Measurements from ENCODE around the gene SEC62. TPM values are rescaled to one million over a fixed set of nuclear protein-coding genes. Genes with fewer than 3 reads are reported as not detected.
"Not testable (repeated sequence)": the region's sequence is repeated elsewhere in the genome, so short reads cannot be mapped to it uniquely, and the experiment has no call there.

SEC62 gene
- total RNA-seq, 1 donor from 2014 or later: 74.2 TPM

GRCh38 chr3:170003881-170004356, 37.3 kb downstream of the SEC62 start:
- Mint-ChIP-seq H3K4me3 (ENCODE audit: low read depth) (no peak overlapping the region), H3K36me3 (ENCODE audit: low read depth) (peaks cover 8% of the 10 kb centered on the region), H3K27me3 (ENCODE audit: low read depth) (no peaks in the 10 kb centered on the region), H3K9me3 (no peaks in the 10 kb centered on the region), H3K4me1 (ENCODE audit: low read depth) (peaks cover 40% of the 10 kb centered on the region), H3K27ac (no peak overlapping the region)
- no peak for DNase-seq (ENCODE audit: low spot score)
- intact Hi-C loops (cut with micrococcal nuclease): loop anchor here (5.0 kb wide), 1 partner anchor 37 kb away; the partner anchor contains the start of gene SEC62

DNA sequence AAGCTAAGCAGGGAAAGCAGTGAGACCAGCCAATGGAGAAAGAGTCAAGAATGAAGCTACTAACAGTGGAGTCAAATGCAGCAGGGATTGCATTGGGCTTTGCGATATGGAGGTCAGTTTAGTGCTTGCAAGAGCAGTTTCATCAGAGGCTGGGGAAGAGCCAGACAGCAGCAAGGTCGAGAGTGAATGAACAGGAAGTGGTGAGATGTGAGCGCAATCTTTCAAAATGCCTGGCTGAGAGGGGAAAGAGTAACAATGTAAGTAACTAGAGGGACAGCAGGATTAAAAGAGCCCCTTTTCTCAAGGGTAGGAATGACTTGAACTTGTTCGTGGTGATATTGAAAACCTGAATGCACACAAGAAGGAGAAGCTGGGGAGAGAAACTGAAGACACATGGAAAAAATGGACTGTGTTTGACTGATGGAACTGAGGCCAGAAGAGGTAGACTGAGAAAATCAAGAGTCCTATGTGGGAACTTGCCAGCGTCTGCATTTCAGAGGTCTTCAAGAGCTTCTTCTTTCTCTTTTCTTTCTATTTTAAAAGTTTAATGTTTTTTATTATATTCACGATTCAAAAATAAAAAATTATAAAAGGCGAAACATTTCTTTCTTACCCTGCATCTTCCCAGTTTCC, 40.5 kb downstream of the SEC62 start:
- peak; percentile 20 for DNase-seq (ENCODE audit: low spot score)
- H3K4me3 Mint-ChIP-seq (ENCODE audit: low read depth): peak overlapping the region; percentile 3
- H3K4me1 Mint-ChIP-seq (ENCODE audit: low read depth): peaks cover 30% of the 10 kb centered on the region
- no peaks in the 10 kb centered on the region for H3K36me3 Mint-ChIP-seq (ENCODE audit: low read depth)
- H3K27ac Mint-ChIP-seq: peak overlapping the region; percentile 72
- peaks cover 4% of the 10 kb centered on the region for H3K27me3 Mint-ChIP-seq (ENCODE audit: low read depth)
- no peaks in the 10 kb centered on the region for H3K9me3 Mint-ChIP-seq
- intact Hi-C loops (cut with micrococcal nuclease): loop anchor here (1.0 kb wide), 1 partner anchor 8 kb away; no protein-coding TSS in a partner anchor

DNA sequence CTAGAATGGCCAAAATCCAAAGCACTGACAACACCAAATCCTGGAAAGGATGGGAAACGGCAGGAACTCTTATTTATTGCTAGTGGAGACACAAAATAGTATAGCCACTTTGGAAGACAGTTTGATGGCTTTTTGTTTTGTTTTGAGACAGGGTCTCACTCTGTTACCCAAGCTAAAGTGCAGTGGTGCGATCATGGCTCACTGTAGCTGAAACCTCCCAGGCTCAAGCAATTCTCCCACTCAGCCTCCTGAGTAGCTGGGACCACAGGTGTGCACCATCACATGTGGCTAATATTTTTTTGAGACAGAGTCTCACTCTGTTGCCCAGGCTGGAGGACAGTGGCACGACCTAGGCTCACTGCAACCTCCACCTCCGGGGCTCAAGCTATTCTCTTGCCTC, 43.9 kb downstream of the SEC62 start:
- intact Hi-C loops (cut with micrococcal nuclease): no loop called here
- no peak for DNase-seq (ENCODE audit: low spot score)
- no peaks in the 10 kb centered on the region for H3K9me3 Mint-ChIP-seq
- peaks cover 4% of the 10 kb centered on the region for H3K27me3 Mint-ChIP-seq (ENCODE audit: low read depth)
- no peak overlapping the region for H3K4me3 Mint-ChIP-seq (ENCODE audit: low read depth)
- H3K27ac Mint-ChIP-seq: no peak overlapping the region
- peaks cover 15% of the 10 kb centered on the region for H3K4me1 Mint-ChIP-seq (ENCODE audit: low read depth)
- no peaks in the 10 kb centered on the region for H3K36me3 Mint-ChIP-seq (ENCODE audit: low read depth)

GRCh38 chr3:170012683-170013400, 46.2 kb downstream of the SEC62 start:
- Mint-ChIP-seq H3K27me3 (ENCODE audit: low read depth) (peaks cover 12% of the 10 kb centered on the region), H3K4me1 (ENCODE audit: low read depth) (no peaks in the 10 kb centered on the region), H3K36me3 (ENCODE audit: low read depth) (no peaks in the 10 kb centered on the region), H3K4me3 (ENCODE audit: low read depth) (no peak overlapping the region), H3K9me3 (no peaks in the 10 kb centered on the region), H3K27ac (no peak overlapping the region)
- intact Hi-C loops (cut with micrococcal nuclease): no loop called here
- no peak for DNase-seq (ENCODE audit: low spot score)

DNA sequence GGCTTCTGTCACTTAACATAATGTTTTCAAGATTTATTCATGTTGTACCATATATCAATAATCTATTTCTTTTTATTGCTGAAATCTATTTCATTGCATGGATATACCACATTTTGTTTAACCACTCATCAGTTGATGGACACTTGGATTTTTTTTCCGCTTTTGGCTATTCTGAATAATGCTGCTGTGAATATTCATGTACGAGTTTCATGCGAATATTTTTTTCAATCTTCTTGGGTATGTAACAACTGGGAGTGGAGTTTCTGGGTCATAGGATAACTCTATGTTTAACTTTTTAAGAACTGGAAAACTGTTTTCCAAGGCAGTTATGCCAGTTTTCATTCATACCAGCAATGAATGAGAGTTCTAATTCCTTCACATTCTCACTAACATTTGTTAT, 49.5 kb downstream of the SEC62 start:
- peaks cover 8% of the 10 kb centered on the region for H3K27me3 Mint-ChIP-seq (ENCODE audit: low read depth)
- H3K4me1 Mint-ChIP-seq (ENCODE audit: low read depth): peaks cover under 1% of the 10 kb centered on the region
- intact Hi-C loops (cut with micrococcal nuclease): no loop called here
- H3K27ac Mint-ChIP-seq: no peak overlapping the region
- H3K36me3 Mint-ChIP-seq (ENCODE audit: low read depth): no peaks in the 10 kb centered on the region
- DNase-seq (ENCODE audit: low spot score): no peak
- no peaks in the 10 kb centered on the region for H3K9me3 Mint-ChIP-seq
- H3K4me3 Mint-ChIP-seq (ENCODE audit: low read depth): no peak overlapping the region

DNA sequence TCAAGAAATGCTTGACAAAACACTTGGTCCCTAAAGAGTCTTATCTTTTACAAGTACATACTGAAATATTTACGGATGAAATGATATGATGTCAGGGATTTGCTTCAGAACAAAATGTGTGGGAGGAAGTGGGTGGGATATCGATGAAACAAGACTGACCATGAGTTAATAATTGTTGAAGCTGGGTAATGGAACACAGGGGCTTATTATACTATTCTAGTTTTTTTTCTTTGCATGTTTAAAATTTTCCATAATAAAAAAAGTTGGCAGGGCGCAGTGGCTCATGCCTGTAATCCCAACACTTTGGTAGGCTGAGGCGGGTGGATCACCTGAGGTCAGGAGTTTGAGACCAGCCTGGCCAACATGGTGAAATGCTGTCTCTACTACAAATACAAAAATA, 52.7 kb downstream of the SEC62 start:
- H3K4me3 Mint-ChIP-seq (ENCODE audit: low read depth); H3K36me3 Mint-ChIP-seq (ENCODE audit: low read depth); H3K9me3 Mint-ChIP-seq; DNase-seq (ENCODE audit: low spot score); intact Hi-C loops (cut with micrococcal nuclease); H3K27ac Mint-ChIP-seq; H3K4me1 Mint-ChIP-seq (ENCODE audit: low read depth); H3K27me3 Mint-ChIP-seq (ENCODE audit: low read depth): not testable (repeated sequence)

GRCh38 chr3:170021083-170021482, 54.5 kb downstream of the SEC62 start:
- Mint-ChIP-seq H3K9me3 (no peaks in the 10 kb centered on the region), H3K4me1 (ENCODE audit: low read depth) (peaks cover 8% of the 10 kb centered on the region), H3K4me3 (ENCODE audit: low read depth) (no peak overlapping the region), H3K36me3 (ENCODE audit: low read depth) (no peaks in the 10 kb centered on the region), H3K27ac (no peak overlapping the region), H3K27me3 (ENCODE audit: low read depth) (peaks cover 11% of the 10 kb centered on the region)
- intact Hi-C loops (cut with micrococcal nuclease): no loop called here
- no peak for DNase-seq (ENCODE audit: low spot score)

- no peak for DNase-seq (ENCODE audit: low spot score)
- Mint-ChIP-seq H3K4me3 (ENCODE audit: low read depth) (no peak overlapping the region), H3K27me3 (ENCODE audit: low read depth) (peaks cover 4% of the 10 kb centered on the region), H3K9me3 (peaks cover 6% of the 10 kb centered on the region), H3K4me1 (ENCODE audit: low read depth) (peaks cover 16% of the 10 kb centered on the region), H3K27ac (no peak overlapping the region), H3K36me3 (ENCODE audit: low read depth) (no peaks in the 10 kb centered on the region)
- intact Hi-C loops (cut with micrococcal nuclease): no loop called here
Observed at GRCh38 chr3:170022336-170022735, 55.7 kb downstream of the SEC62 start.

- Mint-ChIP-seq H3K4me1 (ENCODE audit: low read depth) (peaks cover 24% of the 10 kb centered on the region), H3K36me3 (ENCODE audit: low read depth) (no peaks in the 10 kb centered on the region), H3K27ac (no peak overlapping the region), H3K9me3 (peaks cover 6% of the 10 kb centered on the region), H3K27me3 (ENCODE audit: low read depth) (peaks cover 4% of the 10 kb centered on the region), H3K4me3 (ENCODE audit: low read depth) (no peak overlapping the region)
- no peak for DNase-seq (ENCODE audit: low spot score)
- intact Hi-C loops (cut with micrococcal nuclease): no loop called here
Observed at GRCh38 chr3:170023165-170023564, 56.6 kb downstream of the SEC62 start.

DNA sequence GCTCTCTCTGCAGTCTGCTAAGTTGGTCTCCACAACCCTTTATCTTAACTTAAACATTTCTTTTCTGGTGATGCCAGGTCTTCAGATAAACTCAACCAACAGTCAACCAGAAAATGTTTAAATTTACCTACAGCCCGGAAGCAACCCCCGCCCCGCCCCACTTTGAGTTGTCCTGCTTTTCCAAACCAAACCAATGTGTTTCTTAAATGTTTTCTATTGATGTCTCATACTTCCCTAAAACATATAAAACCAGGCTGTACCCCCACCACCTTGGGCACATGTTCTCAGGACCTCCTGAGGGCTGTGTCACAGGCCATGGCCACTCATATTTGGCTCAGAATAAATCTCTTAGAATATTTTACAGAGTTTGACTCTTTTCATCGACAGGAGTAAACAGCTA, 58.0 kb downstream of the SEC62 start:
- H3K36me3 Mint-ChIP-seq (ENCODE audit: low read depth): no peaks in the 10 kb centered on the region
- peaks cover 10% of the 10 kb centered on the region for H3K9me3 Mint-ChIP-seq
- no peak overlapping the region for H3K4me3 Mint-ChIP-seq (ENCODE audit: low read depth)
- H3K27me3 Mint-ChIP-seq (ENCODE audit: low read depth): peaks cover 4% of the 10 kb centered on the region
- no peak overlapping the region for H3K27ac Mint-ChIP-seq
- intact Hi-C loops (cut with micrococcal nuclease): no loop called here
- peaks cover 25% of the 10 kb centered on the region for H3K4me1 Mint-ChIP-seq (ENCODE audit: low read depth)
- DNase-seq (ENCODE audit: low spot score): no peak

GRCh38 chr3:170027233-170028102, 60.9 kb downstream of the SEC62 start:
- DNase-seq (ENCODE audit: low spot score): peak; percentile 18
- H3K4me3 Mint-ChIP-seq (ENCODE audit: low read depth): no peak overlapping the region
- peaks cover 10% of the 10 kb centered on the region for H3K9me3 Mint-ChIP-seq
- peaks cover 30% of the 10 kb centered on the region for H3K4me1 Mint-ChIP-seq (ENCODE audit: low read depth)
- intact Hi-C loops (cut with micrococcal nuclease): no loop called here
- H3K27me3 Mint-ChIP-seq (ENCODE audit: low read depth): peaks cover 2% of the 10 kb centered on the region
- H3K27ac Mint-ChIP-seq: peak overlapping the region; percentile 55
- H3K36me3 Mint-ChIP-seq (ENCODE audit: low read depth): no peaks in the 10 kb centered on the region

- Mint-ChIP-seq H3K4me3 (ENCODE audit: low read depth) (peak overlapping the region; percentile 17), H3K27me3 (ENCODE audit: low read depth) (no peaks in the 10 kb centered on the region), H3K9me3 (peaks cover 8% of the 10 kb centered on the region), H3K27ac (peak overlapping the region; percentile 55), H3K4me1 (ENCODE audit: low read depth) (peaks cover 31% of the 10 kb centered on the region), H3K36me3 (ENCODE audit: low read depth) (peaks cover 3% of the 10 kb centered on the region)
- intact Hi-C loops (cut with micrococcal nuclease): no loop called here
- peak; percentile 51 for DNase-seq (ENCODE audit: low spot score)
Observed at GRCh38 chr3:170033489-170033888, 66.9 kb downstream of the SEC62 start.
